Tibial nerve (tissue), 4 donors: Measurements from ENCODE around the gene VMP1.

Experiments
- CTCF ChIP-seq, 5 experiments: fragments of 200-600 bp in 3 of 5; fragments of 450-650 bp in 2 of 5; sonication (generic) in 3 of 5; IDR thresholded peaks; one replicate each; pipeline ENCODE4 v1.5.1; 2016 to 2019; ENCODE audit warnings: antibody characterized with exemption in 5 of 5, mild to moderate bottlenecking in 3 of 5, moderate library complexity in 2 of 5
- EP300 ChIP-seq, 2 donors: sonication (generic); formaldehyde crosslinking; IDR thresholded peaks; one replicate each; pipeline ENCODE4 v1.6.1; 2017; ENCODE audit warnings: antibody characterized with exemption in 2 of 2, mild to moderate bottlenecking in 1 of 2
- POLR2A ChIP-seq, 2 donors: fragments of 450-650 bp; IDR thresholded peaks; one replicate each; pipeline ENCODE4 v1.6.1; 2017; ENCODE audit warnings: antibody characterized with exemption in 2 of 2, mild to moderate bottlenecking in 2 of 2, moderate library complexity in 2 of 2

- TF ChIP-seq CTCF (IDR thresholded peaks at IDR 0.05) (no peak), POLR2A (IDR thresholded peaks at IDR 0.05) (no peak), EP300 (IDR thresholded peaks at IDR 0.05) (no peak)
Observed at GRCh38 chr17:59762824-59763374, 55.4 kb downstream of the VMP1 start.
